SK-N-SH (cell line): ENCODE results near the gene SPOP.

Experiments used
- EP300 ChIP-seq, 2 experiments: IDR thresholded peaks; 2 replicates each; pipeline versions ENCODE4 v1.4.0 to v1.6.1; 2012; ENCODE audit warnings: borderline replicate concordance in 1 of 2, low read depth in 1 of 2, low read length in 1 of 2
- FOXJ3 ChIP-seq: sonication (generic); formaldehyde crosslinking; IDR thresholded peaks from 2 replicates; pipeline ENCODE4 v1.5.1; 2020; ENCODE audit warnings: mild to moderate bottlenecking, missing genetic modification reagents
- FOXM1 ChIP-seq: IDR thresholded peaks from 2 replicates; pipeline ENCODE4 v1.4.0; 2012; ENCODE audit warnings: low read depth, mild to moderate bottlenecking
- GABPA ChIP-seq: IDR thresholded peaks from 2 replicates; pipeline ENCODE4 v1.4.0; 2012; ENCODE audit warnings: low read depth, mild to moderate bottlenecking
- JUND ChIP-seq: IDR thresholded peaks from 2 replicates; pipeline ENCODE4 v1.4.0; 2012
- MAX ChIP-seq: IDR thresholded peaks from 2 replicates; pipeline ENCODE4 v1.4.0; 2012; ENCODE audit warnings: low read depth
- NRF1 ChIP-seq: IDR thresholded peaks from 2 replicates; pipeline ENCODE4 v1.6.1; 2012; ENCODE audit warnings: low read depth, mild to moderate bottlenecking, low read length
- RAD21 ChIP-seq: IDR thresholded peaks from 2 replicates; pipeline ENCODE4 v1.6.1; 2012; ENCODE audit warnings: mild to moderate bottlenecking, low read length
- SIN3A ChIP-seq: IDR thresholded peaks from 2 replicates; pipeline ENCODE4 v1.6.1; 2012; ENCODE audit warnings: low read depth, mild to moderate bottlenecking, low read length, moderate library complexity, borderline replicate concordance
- USF1 ChIP-seq: IDR thresholded peaks from 2 replicates; pipeline ENCODE4 v1.4.0; 2012; ENCODE audit warnings: low read depth, borderline replicate concordance
- YY1 ChIP-seq: IDR thresholded peaks from 2 replicates; pipeline ENCODE4 v1.4.0; 2012; ENCODE audit warnings: low read depth, mild to moderate bottlenecking
- TF ChIP-seq, protein P1 (sequence below): fragments of 200-600 bp; sonication (generic); IDR thresholded peaks from 2 replicates; pipeline ENCODE4 v1.6.1; 2017; ENCODE audit warnings: antibody characterized with exemption, mild to moderate bottlenecking, moderate library complexity
- TF ChIP-seq, protein P2 (sequence below): IDR thresholded peaks from 2 replicates; pipeline ENCODE4 v1.4.0; 2012; ENCODE audit warnings: low read depth, borderline replicate concordance

DNA sequence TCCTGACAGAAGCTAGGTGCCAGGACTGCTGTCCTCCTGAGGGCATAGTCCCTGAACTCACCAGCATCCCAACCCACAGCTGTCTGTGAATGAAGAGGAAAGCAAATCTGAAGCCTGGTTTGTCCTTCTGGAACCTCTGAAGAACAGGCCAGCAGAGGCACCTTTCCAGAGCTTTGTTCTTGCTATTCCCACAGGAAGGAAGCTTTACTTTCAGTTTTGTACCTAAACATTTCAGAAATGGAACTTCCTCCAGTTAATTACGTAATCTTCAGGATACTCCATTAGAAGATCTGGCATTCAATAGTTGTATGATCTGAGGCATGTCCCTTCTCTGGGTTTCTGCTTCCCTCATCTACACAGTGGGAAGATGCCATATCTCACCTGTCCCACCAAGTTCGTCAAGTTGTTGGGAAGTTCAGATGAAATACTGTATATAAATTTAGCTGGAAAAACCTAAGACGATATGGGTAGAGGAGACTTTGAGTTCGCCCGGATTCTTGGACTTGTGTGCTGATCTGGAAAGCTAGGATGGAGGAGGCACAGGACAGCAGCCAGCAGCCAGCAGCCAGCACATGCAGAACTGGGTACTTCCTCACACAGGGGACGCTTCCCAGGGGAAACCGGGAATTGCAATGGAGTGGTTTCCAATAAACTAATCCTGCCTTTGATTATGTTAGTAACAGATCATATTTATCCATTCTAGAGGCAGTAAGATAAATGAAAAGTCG is 79.8 kb downstream of the SPOP start:
- TF ChIP-seq SIN3A: no peak
- no peak for TF ChIP-seq MAX
- TF ChIP-seq YY1: no peak
- no peak for TF ChIP-seq NRF1
- TF ChIP-seq, protein P1, sequence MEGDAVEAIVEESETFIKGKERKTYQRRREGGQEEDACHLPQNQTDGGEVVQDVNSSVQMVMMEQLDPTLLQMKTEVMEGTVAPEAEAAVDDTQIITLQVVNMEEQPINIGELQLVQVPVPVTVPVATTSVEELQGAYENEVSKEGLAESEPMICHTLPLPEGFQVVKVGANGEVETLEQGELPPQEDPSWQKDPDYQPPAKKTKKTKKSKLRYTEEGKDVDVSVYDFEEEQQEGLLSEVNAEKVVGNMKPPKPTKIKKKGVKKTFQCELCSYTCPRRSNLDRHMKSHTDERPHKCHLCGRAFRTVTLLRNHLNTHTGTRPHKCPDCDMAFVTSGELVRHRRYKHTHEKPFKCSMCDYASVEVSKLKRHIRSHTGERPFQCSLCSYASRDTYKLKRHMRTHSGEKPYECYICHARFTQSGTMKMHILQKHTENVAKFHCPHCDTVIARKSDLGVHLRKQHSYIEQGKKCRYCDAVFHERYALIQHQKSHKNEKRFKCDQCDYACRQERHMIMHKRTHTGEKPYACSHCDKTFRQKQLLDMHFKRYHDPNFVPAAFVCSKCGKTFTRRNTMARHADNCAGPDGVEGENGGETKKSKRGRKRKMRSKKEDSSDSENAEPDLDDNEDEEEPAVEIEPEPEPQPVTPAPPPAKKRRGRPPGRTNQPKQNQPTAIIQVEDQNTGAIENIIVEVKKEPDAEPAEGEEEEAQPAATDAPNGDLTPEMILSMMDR: no peak
- TF ChIP-seq FOXM1: no peak
- no peak for TF ChIP-seq RAD21
- no peak for TF ChIP-seq FOXJ3 (CRISPR knock-in tag)
- no peak for TF ChIP-seq USF1
- TF ChIP-seq EP300 (IDR thresholded peaks at IDR 0.05; ENCODE audit: borderline replicate concordance in 1 of 2, low read depth in 1 of 2, low read length in 1 of 2): no peak
- no peak for TF ChIP-seq GABPA
- TF ChIP-seq, protein P2, sequence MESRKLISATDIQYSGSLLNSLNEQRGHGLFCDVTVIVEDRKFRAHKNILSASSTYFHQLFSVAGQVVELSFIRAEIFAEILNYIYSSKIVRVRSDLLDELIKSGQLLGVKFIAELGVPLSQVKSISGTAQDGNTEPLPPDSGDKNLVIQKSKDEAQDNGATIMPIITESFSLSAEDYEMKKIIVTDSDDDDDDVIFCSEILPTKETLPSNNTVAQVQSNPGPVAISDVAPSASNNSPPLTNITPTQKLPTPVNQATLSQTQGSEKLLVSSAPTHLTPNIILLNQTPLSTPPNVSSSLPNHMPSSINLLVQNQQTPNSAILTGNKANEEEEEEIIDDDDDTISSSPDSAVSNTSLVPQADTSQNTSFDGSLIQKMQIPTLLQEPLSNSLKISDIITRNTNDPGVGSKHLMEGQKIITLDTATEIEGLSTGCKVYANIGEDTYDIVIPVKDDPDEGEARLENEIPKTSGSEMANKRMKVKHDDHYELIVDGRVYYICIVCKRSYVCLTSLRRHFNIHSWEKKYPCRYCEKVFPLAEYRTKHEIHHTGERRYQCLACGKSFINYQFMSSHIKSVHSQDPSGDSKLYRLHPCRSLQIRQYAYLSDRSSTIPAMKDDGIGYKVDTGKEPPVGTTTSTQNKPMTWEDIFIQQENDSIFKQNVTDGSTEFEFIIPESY: no peak
- no peak for TF ChIP-seq JUND
